LNCAP (cell line): ENCODE measurements around the gene GUCA2A.

Experiments used
- CTCF ChIP-seq: fragments of 450-650 bp; IDR thresholded peaks from 2 replicates; pipeline ENCODE4 v1.5.1; 2017; ENCODE audit warnings: mild to moderate bottlenecking

Gene GUCA2A

GRCh38 chr1:42183210-42183956 lies 18.8 kb upstream of the GUCA2A start:
- no peak for TF ChIP-seq CTCF

- TF ChIP-seq CTCF: no peak
Observed at GRCh38 chr1:42181687-42182086, 17.1 kb upstream of the GUCA2A start.

- no peak for TF ChIP-seq CTCF
Observed at GRCh38 chr1:42179900-42180329, 15.4 kb upstream of the GUCA2A start.

- TF ChIP-seq CTCF: no peak
Observed at GRCh38 chr1:42179275-42179674, 14.7 kb upstream of the GUCA2A start.

GRCh38 chr1:42178249-42178648 lies 13.7 kb upstream of the GUCA2A start:
- TF ChIP-seq CTCF: no peak

GRCh38 chr1:42177541-42177981 lies 13.0 kb upstream of the GUCA2A start:
- no peak for TF ChIP-seq CTCF

- peak; percentile 92 for TF ChIP-seq CTCF
Observed at GRCh38 chr1:42176902-42177519, 12.5 kb upstream of the GUCA2A start.
